ENCODE results near the gene BORCS5. TPM values are rescaled to one million over a fixed set of nuclear protein-coding genes. Genes with fewer than 3 reads are reported as not detected.

The BORCS5 gene
- total RNA-seq, 1 donor from 2014 or later: 8.7 TPM

DNA sequence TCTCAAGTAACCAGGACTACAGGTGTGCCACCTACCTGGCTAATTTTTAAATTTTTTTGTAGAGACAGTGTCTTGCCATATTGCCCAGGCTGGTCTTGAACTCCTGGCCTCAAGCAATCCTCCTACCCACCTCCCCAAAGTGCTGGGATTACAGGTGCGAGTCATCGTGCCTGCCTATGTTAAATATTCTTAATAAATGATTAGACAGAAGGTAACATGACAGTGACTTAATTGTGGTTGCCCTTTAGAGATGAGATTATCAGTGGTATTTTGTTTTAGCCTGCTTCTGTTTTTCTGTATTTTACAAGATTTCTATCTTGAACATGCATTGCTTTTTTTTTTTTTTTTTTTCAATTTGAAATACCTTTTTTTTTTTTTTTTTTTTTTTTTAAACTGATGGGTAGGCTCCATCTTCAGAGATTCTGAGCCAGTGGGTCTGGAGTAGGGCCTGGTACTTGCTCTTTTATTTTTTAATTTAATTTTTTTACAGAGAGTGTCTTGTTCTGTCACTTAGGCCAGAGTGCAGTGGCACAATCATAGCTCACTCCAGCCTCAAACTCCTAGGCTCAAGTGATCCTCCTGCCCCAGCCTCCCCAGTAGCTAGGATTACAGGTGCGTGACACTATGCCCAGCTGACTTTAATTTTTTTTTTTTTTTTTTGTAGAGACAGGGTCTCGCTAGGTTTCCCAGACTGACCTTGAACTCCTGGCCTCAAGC is 88.4 kb downstream of the BORCS5 start:
- no peaks in the 10 kb centered on the region for H3K9me3 ChIP-seq (replicated peaks)
- H3K27me3 ChIP-seq (ENCODE audit: low read depth): no peaks in the 10 kb centered on the region
- H3K27ac ChIP-seq (replicated peaks): no peak overlapping the region
- TF ChIP-seq CTCF (IDR thresholded peaks at IDR 0.05; ENCODE audit: borderline replicate concordance): no peak
- H3K4me3 ChIP-seq: no peak overlapping the region
- no peak for DNase-seq
- no peaks in the 10 kb centered on the region for H3K36me3 ChIP-seq
- peaks cover 40% of the 10 kb centered on the region for H3K4me1 ChIP-seq
- intact Hi-C loops (cut with micrococcal nuclease): no loop called here

GRCh38 chr12:12445882-12446181 is 89.0 kb downstream of the BORCS5 start:
- H3K9me3 ChIP-seq (replicated peaks): no peaks in the 10 kb centered on the region
- no peak overlapping the region for H3K27ac ChIP-seq (replicated peaks)
- DNase-seq: no peak
- H3K27me3 ChIP-seq (ENCODE audit: low read depth): no peaks in the 10 kb centered on the region
- no peaks in the 10 kb centered on the region for H3K36me3 ChIP-seq
- H3K4me1 ChIP-seq: peaks cover 38% of the 10 kb centered on the region
- TF ChIP-seq CTCF (IDR thresholded peaks at IDR 0.05; ENCODE audit: borderline replicate concordance): no peak
- no peak overlapping the region for H3K4me3 ChIP-seq
- intact Hi-C loops (cut with micrococcal nuclease): no loop called here

DNA sequence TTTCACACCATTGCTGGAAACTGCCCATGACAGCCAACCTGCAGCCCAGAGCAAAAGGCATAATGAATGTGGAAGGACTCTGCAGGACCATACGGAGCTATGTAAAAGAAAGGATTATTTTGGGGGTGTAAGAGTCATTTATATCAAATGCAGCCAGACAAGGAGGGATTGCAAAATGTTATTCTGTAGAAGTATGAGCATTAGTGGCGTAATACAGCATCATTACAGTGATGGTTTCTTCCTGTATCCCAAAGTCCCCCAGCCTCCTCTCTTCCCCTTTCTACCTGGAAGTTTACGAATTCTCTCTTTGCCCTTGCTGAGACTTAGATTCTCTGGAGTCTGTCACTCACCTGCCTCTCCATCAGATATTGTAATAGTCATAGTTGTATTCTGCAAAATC is 89.9 kb downstream of the BORCS5 start:
- Histone ChIP-seq H3K4me1 (peaks cover 29% of the 10 kb centered on the region), H3K27me3 (ENCODE audit: low read depth) (no peaks in the 10 kb centered on the region), H3K4me3 (no peak overlapping the region), H3K9me3 (replicated peaks) (no peaks in the 10 kb centered on the region), H3K36me3 (no peaks in the 10 kb centered on the region), H3K27ac (replicated peaks) (no peak overlapping the region)
- intact Hi-C loops (cut with micrococcal nuclease): no loop called here
- no peak for DNase-seq
- no peak for TF ChIP-seq CTCF (IDR thresholded peaks at IDR 0.05; ENCODE audit: borderline replicate concordance)

DNA sequence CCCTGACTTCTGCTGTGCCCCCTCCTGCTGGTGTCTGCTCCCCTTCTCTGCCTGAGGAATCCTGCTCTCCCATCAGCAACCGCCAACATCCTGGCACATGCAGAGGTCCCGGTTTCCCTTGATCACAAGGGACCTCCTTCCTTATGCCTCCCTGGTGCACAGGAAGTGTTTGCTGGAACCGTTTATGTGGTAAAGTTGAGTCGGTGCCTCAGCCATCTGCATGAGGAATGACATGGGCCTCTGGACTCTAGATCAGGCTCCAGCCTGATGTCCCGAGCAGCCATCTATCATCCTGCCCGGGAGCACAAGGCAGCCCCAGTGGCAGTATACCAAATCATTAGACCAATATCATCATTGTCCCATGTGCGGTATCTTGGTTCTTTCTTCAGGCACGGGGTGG is 90.4 kb downstream of the BORCS5 start:
- Histone ChIP-seq H3K4me1 (peaks cover 24% of the 10 kb centered on the region), H3K27ac (replicated peaks) (no peak overlapping the region)

DNA sequence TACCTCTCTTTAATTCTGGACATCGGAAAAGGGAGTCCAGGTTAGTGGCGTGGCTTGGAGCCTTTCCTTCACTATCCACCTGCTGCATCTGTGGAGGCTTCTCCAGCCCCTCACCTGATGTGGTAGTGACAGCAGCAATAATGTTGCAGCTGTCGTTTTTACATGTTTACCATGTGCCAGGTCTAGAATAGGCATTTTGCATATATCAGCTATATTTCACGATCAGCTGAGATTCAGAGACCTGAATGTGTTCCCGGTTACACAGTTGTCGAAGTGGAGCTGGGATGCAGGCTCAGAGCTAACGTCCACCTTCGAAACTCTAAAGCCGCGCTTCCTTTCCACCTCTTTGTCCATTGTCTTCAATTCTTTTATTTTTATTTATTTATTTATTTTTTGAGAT is 91.0 kb downstream of the BORCS5 start:
- Histone ChIP-seq H3K9me3 (replicated peaks) (no peaks in the 10 kb centered on the region), H3K4me3 (no peak overlapping the region), H3K27ac (replicated peaks) (no peak overlapping the region), H3K36me3 (no peaks in the 10 kb centered on the region), H3K4me1 (peaks cover 18% of the 10 kb centered on the region), H3K27me3 (ENCODE audit: low read depth) (no peaks in the 10 kb centered on the region)
- no peak for TF ChIP-seq CTCF (IDR thresholded peaks at IDR 0.05; ENCODE audit: borderline replicate concordance)
- DNase-seq: no peak
- intact Hi-C loops (cut with micrococcal nuclease): no loop called here

More for the DNA sequence above, 90.4 kb downstream of the BORCS5 start:
- Histone ChIP-seq H3K36me3 (no peaks in the 10 kb centered on the region), H3K27me3 (ENCODE audit: low read depth) (no peaks in the 10 kb centered on the region), H3K9me3 (replicated peaks) (no peaks in the 10 kb centered on the region), H3K4me3 (no peak overlapping the region)
- intact Hi-C loops (cut with micrococcal nuclease): no loop called here
- no peak for TF ChIP-seq CTCF (IDR thresholded peaks at IDR 0.05; ENCODE audit: borderline replicate concordance)
- DNase-seq: no peak

Measured in left ventricle myocardium inferior (tissue), 1 donor.